DOHH2 (cell line): ENCODE measurements around the gene SAMD4A.

Experiments
- H3F3A ChIP-seq: fragments of 200-600 bp; sonication (generic), shearing (Covaris generic); 2 replicates; pipeline ENCODE4 v1.6.0; 2016; ENCODE audit warnings: antibody characterized with exemption, mild to moderate bottlenecking; ENCODE audit not compliant: control insufficient read depth, insufficient read depth
- H3K27ac ChIP-seq: fragments of 200-600 bp; sonication (generic); 2 replicates; pipeline ENCODE4 v1.5.1; 2014; ENCODE audit warnings: low read depth, mild to moderate bottlenecking, low read length, moderate library complexity
- H3K27me3 ChIP-seq: fragments of 200-600 bp; sonication (generic); 2 replicates; pipeline ENCODE4 v1.6.1; 2014; ENCODE audit warnings: mild to moderate bottlenecking, low read length, mixed read lengths; ENCODE audit not compliant: control insufficient read depth
- H3K36me3 ChIP-seq: fragments of 200-600 bp; sonication (generic); 2 replicates; pipeline ENCODE4 v1.6.1; 2014; ENCODE audit warnings: mild to moderate bottlenecking, low read length, moderate library complexity, mixed read lengths; ENCODE audit not compliant: control insufficient read depth
- H3K4me1 ChIP-seq: fragments of 200-600 bp; sonication (generic); 2 replicates; pipeline ENCODE4 v1.6.1; 2014; ENCODE audit warnings: mild to moderate bottlenecking, low read length, mixed read lengths; ENCODE audit not compliant: control insufficient read depth
- H3K4me2 ChIP-seq: fragments of 200-600 bp; sonication (generic); 2 replicates; pipeline ENCODE4 v1.6.0; 2014; ENCODE audit warnings: mild to moderate bottlenecking, low read length, moderate library complexity
- H3K4me3 ChIP-seq: fragments of 200-600 bp; sonication (generic); 2 replicates; pipeline ENCODE4 v1.5.1; 2014; ENCODE audit warnings: mild to moderate bottlenecking, low read length, mixed read lengths
- H3K79me2 ChIP-seq: fragments of 200-600 bp; sonication (generic); 2 replicates; pipeline ENCODE4 v1.6.1; 2014; ENCODE audit warnings: mild to moderate bottlenecking, low read length, mixed read lengths; ENCODE audit not compliant: control insufficient read depth
- H3K9me2 ChIP-seq: fragments of 200-600 bp; sonication (generic); replicated peaks from 2 replicates; pipeline ENCODE4 v1.6.1; 2014; ENCODE audit warnings: mild to moderate bottlenecking, low read length, mixed read lengths; ENCODE audit not compliant: control insufficient read depth
- H3K9me3 ChIP-seq: fragments of 200-600 bp; sonication (generic); 2 replicates; pipeline ENCODE4 v1.6.1; 2014; ENCODE audit warnings: antibody characterized with exemption, low read length, mixed read lengths; ENCODE audit not compliant: control insufficient read depth, insufficient read depth
- H4K20me1 ChIP-seq: fragments of 200-600 bp; sonication (generic); 2 replicates; pipeline ENCODE4 v1.6.0; 2014; ENCODE audit warnings: low read depth, mild to moderate bottlenecking, antibody characterized with exemption, low read length, moderate library complexity; ENCODE audit not compliant: control insufficient read depth, insufficient read depth
- CTCF ChIP-seq: fragments of 200-600 bp; sonication (generic); IDR thresholded peaks from one replicate; pipeline ENCODE4 v1.5.1; 2014; ENCODE audit warnings: antibody characterized with exemption, mild to moderate bottlenecking, low read depth, low read length; ENCODE audit not compliant: poor library complexity, severe bottlenecking
- EZH2phosphoT487 ChIP-seq: fragments of 200-600 bp; sonication (generic); IDR thresholded peaks from 2 replicates; pipeline ENCODE4 v1.6.1; 2017; ENCODE audit warnings: borderline replicate concordance, mild to moderate bottlenecking, antibody characterized with exemption, low read length, moderate library complexity, mixed read lengths

SAMD4A gene

GRCh38 chr14:54591866-54592265 is 24.9 kb downstream of the SAMD4A start:
- Histone ChIP-seq H3K79me2 (no peaks in the 10 kb centered on the region), H3K4me1 (no peaks in the 10 kb centered on the region)

GRCh38 chr14:54593860-54594259 is 26.9 kb downstream of the SAMD4A start:
- Histone ChIP-seq H3K4me2 (no peak overlapping the region), H3K27ac (no peak overlapping the region), H3K4me1 (no peaks in the 10 kb centered on the region), H3K36me3 (no peaks in the 10 kb centered on the region), H3F3A (no peaks in the 10 kb centered on the region), H3K27me3 (no peaks in the 10 kb centered on the region), H3K4me3 (no peak overlapping the region), H4K20me1 (no peaks in the 10 kb centered on the region), H3K9me3 (no peaks in the 10 kb centered on the region), H3K9me2 (no peaks in the 10 kb centered on the region), H3K79me2 (no peaks in the 10 kb centered on the region)
- TF ChIP-seq CTCF (no peak), EZH2phosphoT487 (no peak)

More at GRCh38 chr14:54591866-54592265, 24.9 kb downstream of the SAMD4A start:
- no peaks in the 10 kb centered on the region for H3K36me3 ChIP-seq
- no peaks in the 10 kb centered on the region for H4K20me1 ChIP-seq
- no peaks in the 10 kb centered on the region for H3K27me3 ChIP-seq
- H3K4me2 ChIP-seq, result no peak overlapping the region
- H3F3A ChIP-seq, result no peaks in the 10 kb centered on the region
- H3K4me3 ChIP-seq, result no peak overlapping the region
- H3K9me3 ChIP-seq, result no peaks in the 10 kb centered on the region
- H3K9me2 ChIP-seq, result no peaks in the 10 kb centered on the region
- no peak overlapping the region for H3K27ac ChIP-seq
- TF ChIP-seq CTCF (no peak), EZH2phosphoT487 (no peak)

- H3K79me2 ChIP-seq, result no peaks in the 10 kb centered on the region
Measured at GRCh38 chr14:54594537-54594936, 27.6 kb downstream of the SAMD4A start.

More at GRCh38 chr14:54594537-54594936, 27.6 kb downstream of the SAMD4A start:
- no peaks in the 10 kb centered on the region for H3F3A ChIP-seq
- no peaks in the 10 kb centered on the region for H3K4me1 ChIP-seq
- H3K4me2 ChIP-seq, result no peak overlapping the region
- TF ChIP-seq EZH2phosphoT487, result no peak
- no peak for TF ChIP-seq CTCF
- no peak overlapping the region for H3K27ac ChIP-seq
- no peaks in the 10 kb centered on the region for H3K27me3 ChIP-seq
- H4K20me1 ChIP-seq, result no peaks in the 10 kb centered on the region
- H3K9me2 ChIP-seq, result no peaks in the 10 kb centered on the region
- H3K9me3 ChIP-seq, result no peaks in the 10 kb centered on the region
- H3K4me3 ChIP-seq, result no peak overlapping the region
- no peaks in the 10 kb centered on the region for H3K36me3 ChIP-seq
